ENCODE results near the gene RRM1.

The RRM1 gene

GRCh38 chr11:4064278-4064955 is 30.2 kb upstream of the RRM1 start:
- H3K9me3 ChIP-seq (ENCODE audit: control insufficient read depth, low read length), result no peaks in the 10 kb centered on the region
- no peaks in the 10 kb centered on the region for H3K27me3 ChIP-seq (replicated peaks; ENCODE audit: control insufficient read depth, insufficient read depth, low read length)
- peaks cover 35% of the 10 kb centered on the region for H3K36me3 ChIP-seq (ENCODE audit: control insufficient read depth, insufficient read depth, low read length, severe bottlenecking)
- no peak overlapping the region for H3K9ac ChIP-seq (ENCODE audit: low read length)
- H3K4me1 ChIP-seq (ENCODE audit: control insufficient read depth, insufficient read depth, low read length), result peaks cover 5% of the 10 kb centered on the region
- no peak for DNase-seq (ENCODE audit: low read depth)
- no peak overlapping the region for H3K4me3 ChIP-seq (ENCODE audit: low read length)

GRCh38 chr11:4065086-4065485 is 29.5 kb upstream of the RRM1 start:
- DNase-seq (ENCODE audit: low read depth), result no peak
- no peak overlapping the region for H3K9ac ChIP-seq (ENCODE audit: low read length)

DNA sequence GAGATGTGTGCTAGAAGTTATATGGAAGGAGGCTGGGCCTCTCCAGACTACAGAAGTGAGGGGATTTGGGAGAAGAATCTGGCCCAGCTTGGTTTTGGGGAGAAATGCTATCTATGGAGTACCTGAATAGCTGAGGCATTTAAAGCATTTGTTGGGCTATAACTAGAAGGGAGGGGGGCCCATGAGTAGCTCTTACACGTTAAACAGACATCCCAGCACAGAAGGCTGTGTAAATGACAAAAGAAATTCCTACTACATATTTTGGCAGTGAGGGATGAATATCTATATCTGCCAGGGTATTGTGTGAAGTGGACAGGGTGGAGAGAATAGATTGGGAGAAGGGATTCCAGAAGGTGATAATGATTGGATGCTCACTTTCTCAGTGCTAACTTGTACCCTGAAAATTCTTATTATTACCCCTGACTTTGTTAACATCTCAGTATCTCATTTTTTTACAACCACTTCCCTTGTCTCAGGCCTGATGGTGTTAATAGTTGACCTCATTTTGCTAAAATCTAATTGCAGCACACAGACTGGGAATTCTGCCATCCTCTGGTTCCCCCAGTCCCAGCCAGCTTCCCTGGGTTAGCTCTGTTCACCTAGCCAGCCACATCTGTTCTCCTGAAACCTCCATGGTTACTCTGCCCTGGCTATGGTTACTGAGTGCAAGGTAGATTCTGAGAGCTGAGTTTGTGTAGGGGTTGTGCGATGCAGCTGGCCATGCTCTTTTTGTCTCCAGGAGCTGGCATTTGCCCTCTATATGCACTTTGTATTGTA is 28.8 kb upstream of the RRM1 start:
- H3K27me3 ChIP-seq (replicated peaks; ENCODE audit: control insufficient read depth, insufficient read depth, low read length), result no peaks in the 10 kb centered on the region
- H3K4me1 ChIP-seq (ENCODE audit: control insufficient read depth, insufficient read depth, low read length), result peaks cover 5% of the 10 kb centered on the region
- H3K9ac ChIP-seq (ENCODE audit: low read length), result no peak overlapping the region
- peaks cover 31% of the 10 kb centered on the region for H3K36me3 ChIP-seq (ENCODE audit: control insufficient read depth, insufficient read depth, low read length, severe bottlenecking)
- no peak for DNase-seq (ENCODE audit: low read depth)
- H3K4me3 ChIP-seq (ENCODE audit: low read length), result no peak overlapping the region
- no peaks in the 10 kb centered on the region for H3K9me3 ChIP-seq (ENCODE audit: control insufficient read depth, low read length)

More at GRCh38 chr11:4065086-4065485, 29.5 kb upstream of the RRM1 start:
- Histone ChIP-seq H3K4me3 (ENCODE audit: low read length) (no peak overlapping the region), H3K4me1 (ENCODE audit: control insufficient read depth, insufficient read depth, low read length) (peaks cover 5% of the 10 kb centered on the region), H3K36me3 (ENCODE audit: control insufficient read depth, insufficient read depth, low read length, severe bottlenecking) (peaks cover 34% of the 10 kb centered on the region), H3K9me3 (ENCODE audit: control insufficient read depth, low read length) (no peaks in the 10 kb centered on the region), H3K27me3 (replicated peaks; ENCODE audit: control insufficient read depth, insufficient read depth, low read length) (no peaks in the 10 kb centered on the region)

DNA sequence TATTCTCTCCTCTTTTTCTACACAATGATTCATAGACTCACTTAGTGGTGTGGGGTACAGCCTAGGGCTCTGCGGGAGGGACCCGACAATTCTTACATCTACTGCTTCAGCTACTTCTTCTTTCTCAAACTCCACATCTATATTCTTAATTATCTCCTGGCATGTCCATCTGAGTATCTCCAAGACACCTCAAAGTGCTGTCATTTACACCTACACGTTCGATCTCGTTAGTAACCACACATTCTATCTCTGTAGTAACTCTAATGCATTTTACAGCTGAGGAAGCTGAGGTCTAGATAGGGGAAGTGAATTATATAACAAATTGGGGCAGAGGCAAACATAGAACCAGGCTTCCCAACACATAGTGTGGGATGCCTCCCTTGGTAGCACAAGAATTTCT is 27.7 kb upstream of the RRM1 start:
- Histone ChIP-seq H3K4me3 (ENCODE audit: low read length) (no peak overlapping the region), H3K9ac (ENCODE audit: low read length) (no peak overlapping the region), H3K9me3 (ENCODE audit: control insufficient read depth, low read length) (no peaks in the 10 kb centered on the region), H3K4me1 (ENCODE audit: control insufficient read depth, insufficient read depth, low read length) (peaks cover 8% of the 10 kb centered on the region), H3K27me3 (replicated peaks; ENCODE audit: control insufficient read depth, insufficient read depth, low read length) (no peaks in the 10 kb centered on the region), H3K36me3 (ENCODE audit: control insufficient read depth, insufficient read depth, low read length, severe bottlenecking) (peaks cover 21% of the 10 kb centered on the region)
- no peak for DNase-seq (ENCODE audit: low read depth)

DNA sequence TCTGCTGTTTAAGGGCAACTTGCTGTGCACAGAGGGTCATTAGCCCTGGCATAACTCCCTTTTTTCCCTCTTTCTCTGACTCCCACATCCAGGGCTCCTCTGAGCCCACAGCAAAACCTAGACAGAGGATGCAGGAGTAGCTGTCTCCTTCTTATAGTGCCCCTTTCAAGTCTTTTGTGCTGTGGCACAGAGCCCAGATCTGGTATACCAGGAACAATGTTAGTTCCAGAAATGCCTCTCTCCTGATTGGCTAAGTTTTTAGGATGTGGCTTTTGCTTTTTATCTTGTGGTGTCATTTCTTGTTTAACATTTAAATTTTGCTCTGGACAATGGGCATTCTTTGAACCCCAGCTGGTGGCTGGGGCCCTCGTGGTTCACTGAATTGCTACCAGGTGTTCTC is 25.6 kb upstream of the RRM1 start:
- Histone ChIP-seq H3K9me3 (ENCODE audit: control insufficient read depth, low read length) (no peaks in the 10 kb centered on the region), H3K36me3 (ENCODE audit: control insufficient read depth, insufficient read depth, low read length, severe bottlenecking) (peaks cover 24% of the 10 kb centered on the region), H3K4me3 (ENCODE audit: low read length) (no peak overlapping the region), H3K9ac (ENCODE audit: low read length) (no peak overlapping the region), H3K27me3 (replicated peaks; ENCODE audit: control insufficient read depth, insufficient read depth, low read length) (no peaks in the 10 kb centered on the region), H3K4me1 (ENCODE audit: control insufficient read depth, insufficient read depth, low read length) (peaks cover 16% of the 10 kb centered on the region)
- no peak for DNase-seq (ENCODE audit: low read depth)

DNA sequence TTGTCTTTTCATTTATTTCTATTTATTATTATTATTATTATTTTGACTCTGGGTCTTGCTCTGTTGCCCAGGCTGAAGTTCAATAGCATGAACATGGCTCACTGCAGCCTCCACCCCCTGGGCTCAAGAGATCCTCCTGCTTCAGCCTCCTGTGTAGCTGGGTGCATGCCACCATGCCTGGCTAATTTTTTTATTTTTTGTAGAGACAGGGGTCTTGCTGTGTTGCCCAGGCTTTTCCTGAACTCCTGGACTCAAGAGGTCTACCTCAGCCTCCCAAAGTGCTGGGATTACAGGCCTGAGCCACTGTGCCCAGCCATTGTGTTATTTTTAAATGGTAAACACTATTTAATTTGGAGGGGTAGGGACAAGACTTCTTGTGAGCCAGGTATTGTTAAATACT is 23.3 kb upstream of the RRM1 start:
- H3K36me3 ChIP-seq (ENCODE audit: control insufficient read depth, insufficient read depth, low read length, severe bottlenecking), result peaks cover 31% of the 10 kb centered on the region
- H3K9ac ChIP-seq (ENCODE audit: low read length), result no peak overlapping the region
- no peaks in the 10 kb centered on the region for H3K9me3 ChIP-seq (ENCODE audit: control insufficient read depth, low read length)
- peaks cover 11% of the 10 kb centered on the region for H3K4me1 ChIP-seq (ENCODE audit: control insufficient read depth, insufficient read depth, low read length)
- H3K4me3 ChIP-seq (ENCODE audit: low read length), result no peak overlapping the region
- no peak for DNase-seq (ENCODE audit: low read depth)
- no peaks in the 10 kb centered on the region for H3K27me3 ChIP-seq (replicated peaks; ENCODE audit: control insufficient read depth, insufficient read depth, low read length)

DNA sequence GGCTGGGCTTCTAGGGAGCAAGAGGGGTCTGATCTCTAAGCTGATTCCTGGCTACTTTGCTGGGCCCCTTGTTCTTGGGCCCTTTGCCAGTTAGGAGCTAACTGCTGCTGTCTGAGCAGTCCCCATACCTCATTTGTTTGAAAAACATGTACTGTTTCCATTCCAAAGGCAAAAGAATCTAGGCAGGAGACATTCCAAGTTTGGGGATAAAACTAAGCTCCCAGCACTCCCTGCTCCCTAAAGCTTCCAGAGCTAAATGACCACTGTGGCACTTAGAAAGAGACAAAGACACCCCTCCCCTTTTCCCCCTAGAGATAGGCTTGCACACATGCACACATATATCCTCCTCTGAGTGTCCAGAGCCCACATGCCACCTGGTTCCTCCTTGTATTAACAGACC is 22.7 kb upstream of the RRM1 start:
- H3K4me1 ChIP-seq (ENCODE audit: control insufficient read depth, insufficient read depth, low read length), result peaks cover 11% of the 10 kb centered on the region

DNA sequence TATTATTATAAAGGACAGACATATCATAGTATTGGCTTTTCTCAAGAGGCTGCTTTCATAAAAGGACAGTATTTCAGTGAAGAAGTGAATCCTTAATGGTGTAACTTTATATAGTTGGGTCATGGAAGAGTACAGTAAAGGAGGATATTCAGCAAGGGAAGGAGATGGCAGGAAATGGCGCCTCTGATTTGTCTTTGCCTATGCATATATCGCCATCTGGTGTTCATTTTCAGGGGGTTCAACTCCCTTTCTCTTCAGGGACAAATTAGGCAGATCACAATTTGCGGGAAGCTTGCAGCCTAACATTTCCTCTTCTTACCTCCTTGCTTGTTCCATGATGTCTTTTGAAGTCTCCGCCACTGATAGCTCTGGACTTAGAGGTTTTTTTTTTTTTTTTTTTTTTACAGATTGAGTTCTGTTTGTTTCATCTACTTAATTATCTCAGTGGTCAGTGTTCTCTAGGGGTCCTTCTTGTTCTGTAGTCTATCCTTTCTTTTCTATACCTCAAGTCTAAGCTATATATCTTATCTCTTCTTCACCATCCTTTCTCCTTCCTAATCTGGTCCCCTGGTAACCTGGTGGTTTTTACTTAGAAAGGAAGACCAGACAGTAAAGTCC is 21.8 kb upstream of the RRM1 start:
- Histone ChIP-seq H3K36me3 (ENCODE audit: control insufficient read depth, insufficient read depth, low read length, severe bottlenecking) (peaks cover 25% of the 10 kb centered on the region), H3K4me1 (ENCODE audit: control insufficient read depth, insufficient read depth, low read length) (peaks cover 11% of the 10 kb centered on the region), H3K9ac (ENCODE audit: low read length) (no peak overlapping the region), H3K9me3 (ENCODE audit: control insufficient read depth, low read length) (no peaks in the 10 kb centered on the region), H3K27me3 (replicated peaks; ENCODE audit: control insufficient read depth, insufficient read depth, low read length) (no peaks in the 10 kb centered on the region), H3K4me3 (ENCODE audit: low read length) (no peak overlapping the region)
- peak; percentile 91 for DNase-seq (ENCODE audit: low read depth)

More for the DNA sequence above, 22.7 kb upstream of the RRM1 start:
- DNase-seq (ENCODE audit: low read depth), result peak; percentile 24
- no peak overlapping the region for H3K4me3 ChIP-seq (ENCODE audit: low read length)
- no peaks in the 10 kb centered on the region for H3K9me3 ChIP-seq (ENCODE audit: control insufficient read depth, low read length)
- H3K27me3 ChIP-seq (replicated peaks; ENCODE audit: control insufficient read depth, insufficient read depth, low read length), result no peaks in the 10 kb centered on the region
- peaks cover 28% of the 10 kb centered on the region for H3K36me3 ChIP-seq (ENCODE audit: control insufficient read depth, insufficient read depth, low read length, severe bottlenecking)
- peak overlapping the region; percentile 17 for H3K9ac ChIP-seq (ENCODE audit: low read length)

DNA sequence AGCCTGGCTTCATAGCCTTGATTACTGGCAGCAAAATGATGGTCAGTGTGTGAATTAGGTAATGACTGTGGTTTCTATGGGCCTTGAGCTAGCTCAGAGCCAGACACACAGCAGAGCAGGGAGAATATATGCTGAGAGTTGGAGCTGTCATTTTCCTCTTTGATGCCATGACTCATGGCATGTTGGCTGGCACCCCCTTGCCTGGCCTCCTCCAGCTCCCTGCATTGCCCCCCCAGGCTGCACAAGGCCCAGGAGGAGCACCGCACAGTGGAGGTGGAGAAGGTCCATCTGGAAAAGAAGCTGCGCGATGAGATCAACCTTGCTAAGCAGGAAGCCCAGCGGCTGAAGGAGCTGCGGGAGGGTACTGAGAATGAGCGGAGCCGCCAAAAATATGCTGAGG is 20.3 kb upstream of the RRM1 start:
- H3K4me1 ChIP-seq (ENCODE audit: control insufficient read depth, insufficient read depth, low read length), result peaks cover 11% of the 10 kb centered on the region
- no peaks in the 10 kb centered on the region for H3K27me3 ChIP-seq (replicated peaks; ENCODE audit: control insufficient read depth, insufficient read depth, low read length)
- DNase-seq (ENCODE audit: low read depth), result no peak
- H3K9ac ChIP-seq (ENCODE audit: low read length), result no peak overlapping the region
- H3K36me3 ChIP-seq (ENCODE audit: control insufficient read depth, insufficient read depth, low read length, severe bottlenecking), result peaks cover 25% of the 10 kb centered on the region
- no peaks in the 10 kb centered on the region for H3K9me3 ChIP-seq (ENCODE audit: control insufficient read depth, low read length)
- no peak overlapping the region for H3K4me3 ChIP-seq (ENCODE audit: low read length)

- DNase-seq (ENCODE audit: low read depth), result no peak
- no peaks in the 10 kb centered on the region for H3K9me3 ChIP-seq (ENCODE audit: control insufficient read depth, low read length)
- peaks cover 25% of the 10 kb centered on the region for H3K36me3 ChIP-seq (ENCODE audit: control insufficient read depth, insufficient read depth, low read length, severe bottlenecking)
- H3K9ac ChIP-seq (ENCODE audit: low read length), result no peak overlapping the region
- H3K4me3 ChIP-seq (ENCODE audit: low read length), result no peak overlapping the region
- peaks cover 9% of the 10 kb centered on the region for H3K4me1 ChIP-seq (ENCODE audit: control insufficient read depth, insufficient read depth, low read length)
- H3K27me3 ChIP-seq (replicated peaks; ENCODE audit: control insufficient read depth, insufficient read depth, low read length), result no peaks in the 10 kb centered on the region
These were observed 17.8 kb upstream of the RRM1 start for GRCh38 chr11:4076774-4077173.

- Histone ChIP-seq H3K4me3 (ENCODE audit: low read length) (no peak overlapping the region), H3K4me1 (ENCODE audit: control insufficient read depth, insufficient read depth, low read length) (no peaks in the 10 kb centered on the region), H3K9ac (ENCODE audit: low read length) (no peak overlapping the region), H3K27me3 (replicated peaks; ENCODE audit: control insufficient read depth, insufficient read depth, low read length) (no peaks in the 10 kb centered on the region), H3K9me3 (ENCODE audit: control insufficient read depth, low read length) (no peaks in the 10 kb centered on the region), H3K36me3 (ENCODE audit: control insufficient read depth, insufficient read depth, low read length, severe bottlenecking) (peaks cover 61% of the 10 kb centered on the region)
- DNase-seq (ENCODE audit: low read depth), result no peak
These were observed 11.4 kb upstream of the RRM1 start for GRCh38 chr11:4083198-4083597.
